HG03520 (cell line): ENCODE results near the gene AMDHD2.

Experiments
- ATAC-seq: cut with Tn5 transposase; IDR thresholded peaks from one replicate; pipeline ENCODE4 v1.9.1; 2021; ENCODE audit warnings: mild to moderate bottlenecking, moderate library complexity; ENCODE audit not compliant: unreplicated experiment

The AMDHD2 gene

GRCh38 chr16:2498531-2499253 lies 21.5 kb upstream of the AMDHD2 start:
- ATAC-seq: no peak

GRCh38 chr16:2499454-2499853 lies 20.7 kb upstream of the AMDHD2 start:
- ATAC-seq: no peak

GRCh38 chr16:2499890-2500429 lies 20.2 kb upstream of the AMDHD2 start:
- no peak for ATAC-seq

- no peak for ATAC-seq
Measured at GRCh38 chr16:2500430-2500917, 19.7 kb upstream of the AMDHD2 start.

- no peak for ATAC-seq
Measured at GRCh38 chr16:2500918-2501750, 19.0 kb upstream of the AMDHD2 start.

- ATAC-seq: no peak
Measured at GRCh38 chr16:2501946-2502895, 17.9 kb upstream of the AMDHD2 start.

- no peak for ATAC-seq
Measured at GRCh38 chr16:2505695-2506094, 14.5 kb upstream of the AMDHD2 start.

GRCh38 chr16:2507052-2507659 lies 13.0 kb upstream of the AMDHD2 start:
- no peak for ATAC-seq

GRCh38 chr16:2507665-2508064 lies 12.5 kb upstream of the AMDHD2 start:
- no peak for ATAC-seq

- ATAC-seq: no peak
Measured at GRCh38 chr16:2508722-2509400, 11.3 kb upstream of the AMDHD2 start.

- ATAC-seq: no peak
Measured at GRCh38 chr16:2511128-2511800, 8.9 kb upstream of the AMDHD2 start.

GRCh38 chr16:2511996-2512734 lies 8.0 kb upstream of the AMDHD2 start:
- no peak for ATAC-seq

- ATAC-seq: no peak
Measured at GRCh38 chr16:2512735-2513404, 7.3 kb upstream of the AMDHD2 start.

- peak; percentile 65 for ATAC-seq
Measured at GRCh38 chr16:2513405-2514332, 6.5 kb upstream of the AMDHD2 start, which contains the start of gene ATP6V0C. TSS of gene ATP6V0C (plus strand) at chr16:2513952. CDS start at chr16:2514104, 152 bp downstream.

- no peak for ATAC-seq
Measured at GRCh38 chr16:2514333-2515179, 5.6 kb upstream of the AMDHD2 start.
